Chondrocyte (in vitro differentiated cells): Measurements from ENCODE around the gene HDGF. TPM values are rescaled to one million over a fixed set of nuclear protein-coding genes. Genes with fewer than 3 reads are reported as not detected.

Source experiments
- DNase-seq: peaks from one replicate; pipeline ENCODE4 v3.0.0; 2021; ENCODE audit warnings: mixed read lengths, low spot score
- H3K27ac Mint-ChIP-seq: one replicate; pipeline ENCODE4 v1.8.0; 2021; ENCODE audit warnings: mild to moderate bottlenecking, moderate library complexity, mixed read lengths; ENCODE audit not compliant: unreplicated experiment
- H3K27me3 Mint-ChIP-seq: 2 replicates; pipeline ENCODE4 v1.8.0; 2021; ENCODE audit warnings: low read depth, mixed read lengths
- H3K36me3 Mint-ChIP-seq: 2 replicates; pipeline ENCODE4 v1.8.0; 2021; ENCODE audit warnings: low read depth, mixed read lengths
- H3K4me1 Mint-ChIP-seq: 2 replicates; pipeline ENCODE4 v1.8.0; 2021; ENCODE audit warnings: low read depth, mild to moderate bottlenecking, mixed read lengths
- H3K4me3 Mint-ChIP-seq: one replicate; pipeline ENCODE4 v1.8.0; 2021; ENCODE audit warnings: mild to moderate bottlenecking, moderate library complexity, mixed read lengths; ENCODE audit not compliant: unreplicated experiment
- H3K9me3 Mint-ChIP-seq: 2 replicates; pipeline ENCODE4 v1.8.0; 2021; ENCODE audit warnings: low read depth, mixed read lengths
- CTCF ChIP-seq: fragments of 200-600 bp; sonication (generic); IDR thresholded peaks from 2 replicates; pipeline ENCODE4 v1.5.0; 2021; ENCODE audit warnings: antibody characterized with exemption, mild to moderate bottlenecking, moderate library complexity
- total RNA-seq: library from RNA; stranded (reverse); gene quantifications from 3 replicates; pipeline ENCODE4 v1.2.1, GENCODE V29; 2021

Gene HDGF
- total RNA-seq, 1 donor from 2014 or later, result 136 TPM

DNA sequence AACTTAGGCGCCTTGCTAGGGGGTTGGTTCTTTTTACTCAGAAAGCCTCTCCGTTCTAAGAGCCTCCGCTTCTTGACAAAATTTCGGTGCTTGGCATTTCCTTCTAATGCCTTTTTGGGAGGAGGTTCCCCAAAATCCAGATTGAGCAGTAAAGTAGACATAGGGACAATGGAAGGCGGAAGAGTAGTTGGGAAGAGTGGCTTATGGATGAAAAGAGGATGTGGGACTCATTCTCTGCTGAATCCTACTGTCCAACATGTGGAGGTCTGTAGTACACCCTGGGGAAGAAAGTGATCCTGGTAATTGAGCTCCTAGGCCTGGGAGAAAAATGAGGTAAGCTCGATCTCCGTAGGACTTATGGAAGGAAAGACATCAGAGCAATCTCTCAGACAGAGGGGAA is 24.0 kb downstream of the HDGF start:
- Mint-ChIP-seq H3K4me3 (no peak overlapping the region), H3K27me3 (no peaks in the 10 kb centered on the region), H3K36me3 (peaks cover 16% of the 10 kb centered on the region), H3K4me1 (peaks cover 15% of the 10 kb centered on the region), H3K27ac (peak overlapping the region; percentile 96), H3K9me3 (no peaks in the 10 kb centered on the region)
- no peak for DNase-seq
- TF ChIP-seq CTCF, result no peak

GRCh38 chr1:156726549-156727226 is 24.8 kb downstream of the HDGF start:
- no peaks in the 10 kb centered on the region for H3K27me3 Mint-ChIP-seq
- H3K27ac Mint-ChIP-seq, result no peak overlapping the region
- H3K4me3 Mint-ChIP-seq, result no peak overlapping the region
- H3K4me1 Mint-ChIP-seq, result peaks cover 15% of the 10 kb centered on the region
- no peaks in the 10 kb centered on the region for H3K9me3 Mint-ChIP-seq
- H3K36me3 Mint-ChIP-seq, result peaks cover 16% of the 10 kb centered on the region
- peak; percentile 78 for TF ChIP-seq CTCF
- no peak for DNase-seq

DNA sequence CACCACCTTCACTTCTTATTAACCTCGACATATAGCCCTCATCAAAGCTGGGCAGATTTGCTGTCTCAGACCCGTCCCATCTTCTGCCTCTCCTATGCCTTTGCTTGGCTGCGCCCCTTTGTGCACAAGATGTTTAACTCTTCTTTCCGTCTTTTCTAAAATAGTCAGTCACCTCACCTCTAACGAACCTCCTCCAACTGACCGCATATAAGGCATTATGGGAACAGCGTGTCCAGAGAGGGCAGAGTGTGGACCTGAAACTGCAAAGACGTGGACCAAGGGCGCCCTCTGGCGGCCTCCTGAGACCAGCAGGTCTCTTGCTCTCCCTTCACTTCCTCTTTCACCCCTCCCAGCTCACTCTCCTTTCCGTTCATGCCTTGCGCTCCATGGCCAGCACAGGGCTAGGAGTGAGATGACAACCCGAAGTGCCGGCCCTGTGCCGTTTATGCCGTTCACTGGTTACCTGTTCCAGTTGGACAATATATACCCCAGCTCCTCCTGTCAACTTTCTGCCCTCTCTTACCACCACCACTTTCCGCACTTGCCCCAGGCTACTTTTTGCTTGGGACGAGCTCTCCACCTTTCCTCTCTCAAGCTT is 25.7 kb downstream of the HDGF start:
- Mint-ChIP-seq H3K9me3 (no peaks in the 10 kb centered on the region), H3K36me3 (peaks cover 19% of the 10 kb centered on the region), H3K4me1 (peaks cover 15% of the 10 kb centered on the region), H3K4me3 (no peak overlapping the region), H3K27ac (no peak overlapping the region), H3K27me3 (no peaks in the 10 kb centered on the region)
- TF ChIP-seq CTCF, result peak; percentile 93
- DNase-seq, result no peak

DNA sequence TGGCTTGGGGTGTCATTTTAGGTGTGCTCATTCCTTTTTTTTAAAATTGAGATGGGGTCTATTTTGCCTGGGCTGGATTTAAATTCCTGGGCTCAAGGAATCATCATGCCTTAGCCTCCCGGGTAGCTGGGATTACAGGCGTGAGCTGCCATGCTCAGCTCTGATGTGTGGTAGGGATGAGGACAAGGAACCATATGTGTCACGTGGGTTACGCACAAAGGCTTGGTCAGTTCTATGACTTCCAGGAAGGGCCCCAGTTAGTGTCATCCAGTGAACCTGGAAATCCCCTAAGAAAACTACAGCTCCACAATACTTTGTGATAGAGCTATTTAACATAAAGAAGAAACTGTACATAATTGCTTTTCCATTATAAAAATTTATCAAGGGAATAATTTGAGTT is 29.9 kb downstream of the HDGF start:
- Mint-ChIP-seq H3K27me3 (no peaks in the 10 kb centered on the region), H3K9me3 (no peaks in the 10 kb centered on the region), H3K4me1 (peaks cover 5% of the 10 kb centered on the region), H3K27ac (no peak overlapping the region), H3K36me3 (peaks cover 24% of the 10 kb centered on the region), H3K4me3 (no peak overlapping the region)
- no peak for TF ChIP-seq CTCF
- no peak for DNase-seq

DNA sequence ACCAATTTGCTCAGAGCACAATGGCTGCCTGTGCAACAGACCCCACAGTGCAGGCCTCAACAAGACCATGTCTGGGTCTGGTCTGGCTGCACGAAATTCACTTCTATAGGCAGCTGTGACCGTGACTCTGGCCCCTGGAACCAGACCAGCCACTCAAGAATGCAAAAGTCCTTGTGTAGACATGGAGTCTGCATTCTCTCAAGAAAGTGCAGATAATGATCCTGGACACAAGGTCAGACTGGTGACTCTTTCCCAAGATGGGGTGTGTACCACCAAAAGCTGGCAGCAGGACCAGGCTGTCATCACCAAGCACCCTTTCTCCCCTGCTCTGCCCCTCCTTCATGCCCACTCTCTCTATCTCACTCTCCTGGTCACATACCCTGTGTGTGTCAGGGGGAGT is 30.3 kb downstream of the HDGF start:
- TF ChIP-seq CTCF, result no peak
- Mint-ChIP-seq H3K27me3 (no peaks in the 10 kb centered on the region), H3K4me1 (peaks cover 5% of the 10 kb centered on the region), H3K36me3 (peaks cover 24% of the 10 kb centered on the region), H3K4me3 (no peak overlapping the region), H3K9me3 (no peaks in the 10 kb centered on the region), H3K27ac (no peak overlapping the region)
- DNase-seq, result no peak
